Liver (tissue), 9 donors: Measurements from ENCODE around the gene SEM1. TPM values are rescaled to one million over a fixed set of nuclear protein-coding genes. Genes with fewer than 3 reads are reported as not detected.

Source experiments
- DNase-seq: peaks from one replicate; pipeline ENCODE4 v3.0.0-alpha.2; 2017; ENCODE audit warnings: low spot score
- H3K27ac ChIP-seq, 2 donors: one replicate each; pipeline ENCODE4 v1.7.0; 2013; ENCODE audit warnings: inconsistent platforms in 2 of 2, low read length in 2 of 2, control low read depth in 1 of 2, low read depth in 1 of 2, mild to moderate bottlenecking in 1 of 2
- H3K27me3 ChIP-seq, 4 donors: one replicate each; pipeline versions ENCODE4 v1.6.1 to v1.7.0; 2013; ENCODE audit warnings: low read length in 3 of 4, inconsistent platforms in 1 of 4, mild to moderate bottlenecking in 1 of 4, moderate library complexity in 1 of 4; ENCODE audit not compliant: control insufficient read depth in 4 of 4, insufficient read depth in 4 of 4
- H3K36me3 ChIP-seq, 4 donors: one replicate each; pipeline versions ENCODE4 v1.6.1 to v1.7.0; 2013; ENCODE audit warnings: low read length in 3 of 4, mild to moderate bottlenecking in 3 of 4, low read depth in 1 of 4, moderate library complexity in 1 of 4; ENCODE audit not compliant: control insufficient read depth in 4 of 4, insufficient read depth in 3 of 4
- H3K4me1 ChIP-seq, 4 donors: one replicate each; pipeline versions ENCODE4 v1.6.1 to v1.7.0; 2013; ENCODE audit warnings: low read length in 3 of 4, mild to moderate bottlenecking in 3 of 4, moderate library complexity in 1 of 4; ENCODE audit not compliant: control insufficient read depth in 4 of 4, insufficient read depth in 4 of 4
- H3K4me3 ChIP-seq, 3 donors: one replicate each; pipeline versions ENCODE4 v1.6.1 to v1.7.0; 2013; ENCODE audit warnings: low read length in 3 of 3, control low read depth in 1 of 3, low read depth in 1 of 3, mild to moderate bottlenecking in 1 of 3
- H3K9ac ChIP-seq, 2 donors: one replicate each; pipeline ENCODE4 v1.7.0; 2013; ENCODE audit warnings: low read length in 2 of 2, mild to moderate bottlenecking in 2 of 2, moderate library complexity in 2 of 2, control low read depth in 1 of 2, low read depth in 1 of 2
- H3K9me3 ChIP-seq, 4 donors: one replicate each; pipeline versions ENCODE4 v1.6.1 to v1.7.0; 2013; ENCODE audit warnings: low read length in 3 of 4; ENCODE audit not compliant: control insufficient read depth in 4 of 4
- EGR1 ChIP-seq, 2 donors: IDR thresholded peaks; 2 replicates each; pipeline ENCODE4 v1.6.1; 2016 to 2018; ENCODE audit warnings: antibody characterized with exemption in 2 of 2, low read depth in 2 of 2
- FOXA1 ChIP-seq: IDR thresholded peaks from 2 replicates; pipeline ENCODE4 v1.6.1; 2016; ENCODE audit warnings: antibody characterized with exemption
- FOXA2 ChIP-seq: IDR thresholded peaks from 2 replicates; pipeline ENCODE4 v1.6.1; 2016; ENCODE audit warnings: antibody characterized with exemption
- GABPA ChIP-seq, 2 donors: IDR thresholded peaks in 1 of 2; conservative IDR thresholded peaks in 1 of 2; 2 replicates each; pipeline ENCODE4 v1.6.1; 2016; ENCODE audit warnings: antibody characterized with exemption in 2 of 2, mild to moderate bottlenecking in 1 of 2, moderate library complexity in 1 of 2
- HNF4A ChIP-seq, 2 donors: conservative IDR thresholded peaks; 2 replicates each; pipeline ENCODE4 v1.6.1; 2016; ENCODE audit warnings: antibody characterized with exemption in 2 of 2, mild to moderate bottlenecking in 2 of 2
- HNF4G ChIP-seq: IDR thresholded peaks from 2 replicates; pipeline ENCODE4 v1.6.1; 2016; ENCODE audit warnings: antibody characterized with exemption
- JUND ChIP-seq, 2 donors: IDR thresholded peaks; 2 replicates each; pipeline ENCODE4 v1.6.1; 2016; ENCODE audit warnings: antibody characterized with exemption in 2 of 2
- NR2F2 ChIP-seq: IDR thresholded peaks from 2 replicates; pipeline ENCODE4 v1.6.1; 2016; ENCODE audit warnings: antibody characterized with exemption
- RAD21 ChIP-seq, 2 donors: IDR thresholded peaks; 2 replicates each; pipeline ENCODE4 v1.6.1; 2016; ENCODE audit warnings: antibody characterized with exemption in 2 of 2, mild to moderate bottlenecking in 2 of 2
- RXRA ChIP-seq, 2 donors: IDR thresholded peaks; 2 replicates each; pipeline ENCODE4 v1.6.1; 2017 to 2018; ENCODE audit warnings: antibody characterized with exemption in 2 of 2, mild to moderate bottlenecking in 1 of 2
- SP1 ChIP-seq: IDR thresholded peaks from 2 replicates; pipeline ENCODE4 v1.6.1; 2018; ENCODE audit warnings: antibody characterized with exemption, mild to moderate bottlenecking
- TAF1 ChIP-seq: conservative IDR thresholded peaks from 2 replicates; pipeline ENCODE4 v1.6.1; 2016; ENCODE audit warnings: antibody characterized with exemption, mild to moderate bottlenecking
- YY1 ChIP-seq: IDR thresholded peaks from 2 replicates; pipeline ENCODE4 v1.6.1; 2016; ENCODE audit warnings: antibody characterized with exemption, mild to moderate bottlenecking
- WGBS: extraction: QIAGEN DNeasy Blood & Tissue Kit; methylation state at CpG from one replicate; pipeline ENCODE4 v1.1.7; 2013; 5-methylcytosine and 5-hydroxymethylcytosine counted together
- polyA plus RNA-seq, 2 donors: library from polyadenylated mRNA; stranded (reverse) in 1 of 2; unstranded in 1 of 2; fragments of 200-250 nt in 1 of 2; fragments of >200 nt in 1 of 2; fragmentation: Nextera tagmentation in 1 of 2; extraction: Ambion mirVana in 1 of 2; gene quantifications; one replicate each; pipeline versions ENCODE4 v1.2.1 to v1.2.3, GENCODE V29; 2013 to 2015
- total RNA-seq, 2 donors: library from RNA; depleted of rRNA; stranded (reverse); fragments of >200 nt; gene quantifications; one replicate each; pipeline ENCODE4 v1.2.3, GENCODE V29; 2014
- TF ChIP-seq, protein P1 (sequence below): IDR thresholded peaks from 2 replicates; pipeline ENCODE4 v1.6.1; 2016; ENCODE audit warnings: antibody characterized with exemption, mild to moderate bottlenecking
- TF ChIP-seq, protein P2 (sequence below): IDR thresholded peaks from 2 replicates; pipeline ENCODE4 v1.6.1; 2016; ENCODE audit warnings: antibody characterized with exemption
- TF ChIP-seq, protein P3 (sequence below): IDR thresholded peaks from 2 replicates; pipeline ENCODE4 v1.6.1; 2016; ENCODE audit warnings: antibody characterized with exemption
- TF ChIP-seq, protein P4 (sequence below): fragments of 150-350 bp; IDR thresholded peaks from 2 replicates; pipeline ENCODE4 v1.5.1; 2017; ENCODE audit warnings: improper control_type of control experiment, low read depth, low read length; ENCODE audit not compliant: missing input control
- donor health status: healthy.
- donor health status: healthy.
- donor health status: healthy.
- donor health status: healthy.
- donor health status: healthy.

Gene SEM1
- total and polyA plus RNA-seq, 4 donors = 21.1 to 325 (median 52.7) TPM

GRCh38 chr7:96657347-96658021 lies 52.2 kb downstream of the SEM1 start:
- Histone ChIP-seq H3K9ac (no peak overlapping the region), H3K4me1 (peaks cover 0 to 7% (median 2%) of the 10 kb centered on the region in 4 donors), H3K27me3 (no peaks in the 10 kb centered on the region), H3K36me3 (no peaks in the 10 kb centered on the region), H3K4me3 (no peak overlapping the region), H3K27ac (no peak overlapping the region), H3K9me3 (no peaks in the 10 kb centered on the region)
- TF ChIP-seq, protein P1, sequence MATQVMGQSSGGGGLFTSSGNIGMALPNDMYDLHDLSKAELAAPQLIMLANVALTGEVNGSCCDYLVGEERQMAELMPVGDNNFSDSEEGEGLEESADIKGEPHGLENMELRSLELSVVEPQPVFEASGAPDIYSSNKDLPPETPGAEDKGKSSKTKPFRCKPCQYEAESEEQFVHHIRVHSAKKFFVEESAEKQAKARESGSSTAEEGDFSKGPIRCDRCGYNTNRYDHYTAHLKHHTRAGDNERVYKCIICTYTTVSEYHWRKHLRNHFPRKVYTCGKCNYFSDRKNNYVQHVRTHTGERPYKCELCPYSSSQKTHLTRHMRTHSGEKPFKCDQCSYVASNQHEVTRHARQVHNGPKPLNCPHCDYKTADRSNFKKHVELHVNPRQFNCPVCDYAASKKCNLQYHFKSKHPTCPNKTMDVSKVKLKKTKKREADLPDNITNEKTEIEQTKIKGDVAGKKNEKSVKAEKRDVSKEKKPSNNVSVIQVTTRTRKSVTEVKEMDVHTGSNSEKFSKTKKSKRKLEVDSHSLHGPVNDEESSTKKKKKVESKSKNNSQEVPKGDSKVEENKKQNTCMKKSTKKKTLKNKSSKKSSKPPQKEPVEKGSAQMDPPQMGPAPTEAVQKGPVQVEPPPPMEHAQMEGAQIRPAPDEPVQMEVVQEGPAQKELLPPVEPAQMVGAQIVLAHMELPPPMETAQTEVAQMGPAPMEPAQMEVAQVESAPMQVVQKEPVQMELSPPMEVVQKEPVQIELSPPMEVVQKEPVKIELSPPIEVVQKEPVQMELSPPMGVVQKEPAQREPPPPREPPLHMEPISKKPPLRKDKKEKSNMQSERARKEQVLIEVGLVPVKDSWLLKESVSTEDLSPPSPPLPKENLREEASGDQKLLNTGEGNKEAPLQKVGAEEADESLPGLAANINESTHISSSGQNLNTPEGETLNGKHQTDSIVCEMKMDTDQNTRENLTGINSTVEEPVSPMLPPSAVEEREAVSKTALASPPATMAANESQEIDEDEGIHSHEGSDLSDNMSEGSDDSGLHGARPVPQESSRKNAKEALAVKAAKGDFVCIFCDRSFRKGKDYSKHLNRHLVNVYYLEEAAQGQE = no peak
- TF ChIP-seq YY1 = no peak
- TF ChIP-seq, protein P2, sequence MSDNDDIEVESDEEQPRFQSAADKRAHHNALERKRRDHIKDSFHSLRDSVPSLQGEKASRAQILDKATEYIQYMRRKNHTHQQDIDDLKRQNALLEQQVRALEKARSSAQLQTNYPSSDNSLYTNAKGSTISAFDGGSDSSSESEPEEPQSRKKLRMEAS = no peak
- TF ChIP-seq TAF1 = no peak
- TF ChIP-seq, protein P3, sequence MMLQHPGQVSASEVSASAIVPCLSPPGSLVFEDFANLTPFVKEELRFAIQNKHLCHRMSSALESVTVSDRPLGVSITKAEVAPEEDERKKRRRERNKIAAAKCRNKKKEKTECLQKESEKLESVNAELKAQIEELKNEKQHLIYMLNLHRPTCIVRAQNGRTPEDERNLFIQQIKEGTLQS = no peak
- TF ChIP-seq, protein P4, sequence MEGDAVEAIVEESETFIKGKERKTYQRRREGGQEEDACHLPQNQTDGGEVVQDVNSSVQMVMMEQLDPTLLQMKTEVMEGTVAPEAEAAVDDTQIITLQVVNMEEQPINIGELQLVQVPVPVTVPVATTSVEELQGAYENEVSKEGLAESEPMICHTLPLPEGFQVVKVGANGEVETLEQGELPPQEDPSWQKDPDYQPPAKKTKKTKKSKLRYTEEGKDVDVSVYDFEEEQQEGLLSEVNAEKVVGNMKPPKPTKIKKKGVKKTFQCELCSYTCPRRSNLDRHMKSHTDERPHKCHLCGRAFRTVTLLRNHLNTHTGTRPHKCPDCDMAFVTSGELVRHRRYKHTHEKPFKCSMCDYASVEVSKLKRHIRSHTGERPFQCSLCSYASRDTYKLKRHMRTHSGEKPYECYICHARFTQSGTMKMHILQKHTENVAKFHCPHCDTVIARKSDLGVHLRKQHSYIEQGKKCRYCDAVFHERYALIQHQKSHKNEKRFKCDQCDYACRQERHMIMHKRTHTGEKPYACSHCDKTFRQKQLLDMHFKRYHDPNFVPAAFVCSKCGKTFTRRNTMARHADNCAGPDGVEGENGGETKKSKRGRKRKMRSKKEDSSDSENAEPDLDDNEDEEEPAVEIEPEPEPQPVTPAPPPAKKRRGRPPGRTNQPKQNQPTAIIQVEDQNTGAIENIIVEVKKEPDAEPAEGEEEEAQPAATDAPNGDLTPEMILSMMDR = no peak
- TF ChIP-seq JUND (IDR thresholded peaks at IDR 0.05) = no peak
- no peak for TF ChIP-seq FOXA2
- TF ChIP-seq RAD21 (IDR thresholded peaks at IDR 0.05) = no peak
- TF ChIP-seq FOXA1 = no peak
- TF ChIP-seq SP1 = no peak
- no peak for TF ChIP-seq HNF4G
- TF ChIP-seq EGR1 (IDR thresholded peaks at IDR 0.05; ENCODE audit: low read depth in 2 of 2) = no peak
- 78% methylated on average over 7 of the region's 7 CpGs for WGBS
- DNase-seq = no peak

GRCh38 chr7:96655956-96656355 lies 53.7 kb downstream of the SEM1 start:
- Histone ChIP-seq H3K27me3 (no peaks in the 10 kb centered on the region), H3K9ac (no peak overlapping the region), H3K36me3 (no peaks in the 10 kb centered on the region), H3K4me1 (peaks cover 0 to 7% (median 2%) of the 10 kb centered on the region in 4 donors), H3K9me3 (no peaks in the 10 kb centered on the region), H3K4me3 (no peak overlapping the region), H3K27ac (no peak overlapping the region)
- 91% methylated on average over 2 of the region's 2 CpGs for WGBS
- DNase-seq = no peak
- TF ChIP-seq HNF4A (conservative IDR thresholded peaks at IDR 0.05) = no peak
- TF ChIP-seq EGR1 (IDR thresholded peaks at IDR 0.05; ENCODE audit: low read depth in 2 of 2) = no peak
- no peak for TF ChIP-seq FOXA1
- no peak for TF ChIP-seq HNF4G
- TF ChIP-seq TAF1 = no peak
- TF ChIP-seq GABPA (IDR thresholded peaks at IDR 0.05 in 1 of 2, conservative IDR thresholded peaks at IDR 0.05 in 1 of 2) = no peak
- TF ChIP-seq, protein P3 = no peak
- TF ChIP-seq NR2F2 = no peak
- TF ChIP-seq, protein P1 = no peak
- TF ChIP-seq RXRA (IDR thresholded peaks at IDR 0.05) = no peak
- no peak for TF ChIP-seq JUND (IDR thresholded peaks at IDR 0.05)
- no peak for TF ChIP-seq YY1
- TF ChIP-seq, protein P4 = no peak
- TF ChIP-seq, protein P2 = no peak
- no peak for TF ChIP-seq FOXA2
